Bronchial epithelial cell (primary cell): Measurements from ENCODE around the gene ITSN2. TPM values are rescaled to one million over a fixed set of nuclear protein-coding genes. Genes with fewer than 3 reads are reported as not detected.

Experiments
- DNase-seq: peaks from one replicate; pipeline ENCODE4 v3.0.0-alpha.2; 2010; ENCODE audit warnings: low read depth
- FAIRE-seq: peaks from 2 replicates; lab custom pipeline; 2011; peaks lifted over from hg19 to GRCh38; lab: Jason Lieb, UNC
- H3K27me3 ChIP-seq: 2 replicates; pipeline ENCODE4 v1.5.1; 2011; ENCODE audit warnings: low read length; ENCODE audit not compliant: control insufficient read depth, insufficient read depth
- H3K36me3 ChIP-seq: 2 replicates; pipeline ENCODE4 v1.5.1; 2011; ENCODE audit warnings: low read length; ENCODE audit not compliant: control insufficient read depth, insufficient read depth
- H3K4me3 ChIP-seq: 2 replicates; pipeline ENCODE4 v1.5.1; 2011; ENCODE audit warnings: mild to moderate bottlenecking, low read depth, low read length, control low read depth
- CTCF ChIP-seq: IDR thresholded peaks from 2 replicates; pipeline ENCODE4 v1.5.1; 2011; ENCODE audit warnings: mild to moderate bottlenecking, moderate library complexity, low read length, control low read depth, inconsistent platforms; ENCODE audit not compliant: insufficient read depth, severe bottlenecking
- total RNA-seq: library from RNA; depleted of rRNA; stranded (reverse); fragments of >200 nt; gene quantifications from 2 replicates; pipeline ENCODE4 v1.2.1, GENCODE V29; 2014

ITSN2 gene
- total RNA-seq, 1 donor from 2014 or later = 26.3 TPM

GRCh38 chr2:24163186-24163585 is 197.2 kb downstream of the ITSN2 start:
- DNase-seq = no peak
- FAIRE-seq = no peak
- H3K36me3 ChIP-seq = no peaks in the 10 kb centered on the region
- TF ChIP-seq CTCF = no peak
- no peak overlapping the region for H3K4me3 ChIP-seq
- H3K27me3 ChIP-seq = no peaks in the 10 kb centered on the region

GRCh38 chr2:24162494-24162893 is 197.8 kb downstream of the ITSN2 start:
- no peak for FAIRE-seq
- Histone ChIP-seq H3K36me3 (no peaks in the 10 kb centered on the region), H3K27me3 (no peaks in the 10 kb centered on the region), H3K4me3 (no peak overlapping the region)
- no peak for DNase-seq
- no peak for TF ChIP-seq CTCF

- Histone ChIP-seq H3K4me3 (no peak overlapping the region), H3K27me3 (no peaks in the 10 kb centered on the region), H3K36me3 (no peaks in the 10 kb centered on the region)
- FAIRE-seq (no peak), DNase-seq (no peak)
- TF ChIP-seq CTCF = no peak
Measured at GRCh38 chr2:24160761-24161160, 199.6 kb downstream of the ITSN2 start.

GRCh38 chr2:24159708-24160107 is 200.6 kb downstream of the ITSN2 start:
- FAIRE-seq (no peak), DNase-seq (no peak)
- no peak for TF ChIP-seq CTCF
- Histone ChIP-seq H3K27me3 (no peaks in the 10 kb centered on the region), H3K4me3 (no peak overlapping the region), H3K36me3 (no peaks in the 10 kb centered on the region)

GRCh38 chr2:24158131-24158530 is 202.2 kb downstream of the ITSN2 start:
- Histone ChIP-seq H3K27me3 (no peaks in the 10 kb centered on the region), H3K36me3 (no peaks in the 10 kb centered on the region), H3K4me3 (no peak overlapping the region)
- TF ChIP-seq CTCF = no peak
- FAIRE-seq (no peak), DNase-seq (no peak)

GRCh38 chr2:24153478-24153877 is 206.9 kb downstream of the ITSN2 start:
- FAIRE-seq (no peak), DNase-seq (no peak)
- H3K36me3 ChIP-seq = no peaks in the 10 kb centered on the region
- H3K27me3 ChIP-seq = no peaks in the 10 kb centered on the region
- H3K4me3 ChIP-seq = no peak overlapping the region
- no peak for TF ChIP-seq CTCF

Other genes starting within 250 kb of the ITSN2 start
- under 0.01 and 0.38 TPM in 2 replicates for gene PFN4, start 237.2 kb downstream of the ITSN2 start, total RNA-seq
- 3.2 and 5.0 TPM in 2 replicates for gene FAM228B, start 237.1 kb downstream of the ITSN2 start, total RNA-seq
- 0.13 TPM in 1 of 2 replicates, not detected in the other for gene FAM228A, start 185.5 kb downstream of the ITSN2 start, total RNA-seq
- 3.4 and 7.4 TPM in 2 replicates for gene NCOA1, start 130.7 kb upstream of the ITSN2 start, total RNA-seq